Hepatocyte (in vitro differentiated cells): ENCODE results near the gene LY6G6C. TPM values are rescaled to one million over a fixed set of nuclear protein-coding genes. Genes with fewer than 3 reads are reported as not detected.

ENCODE experiments used
- DNase-seq: peaks from one replicate; pipeline ENCODE4 v3.0.0-alpha.2; 2016; ENCODE audit warnings: low spot score
- H2AFZ ChIP-seq: fragments of 200-600 bp; sonication (generic); 2 replicates; pipeline ENCODE4 v1.6.0; 2016; ENCODE audit warnings: antibody characterized with exemption, mild to moderate bottlenecking
- H3K27ac ChIP-seq: fragments of 200-600 bp; sonication (generic); 2 replicates; pipeline ENCODE4 v1.5.1; 2016; ENCODE audit warnings: mild to moderate bottlenecking
- H3K27me3 ChIP-seq: fragments of 200-600 bp; sonication (generic); 2 replicates; pipeline ENCODE4 v1.6.1; 2016
- H3K36me3 ChIP-seq: fragments of 200-600 bp; sonication (generic); replicated peaks from 2 replicates; pipeline ENCODE4 v1.5.1; 2016; ENCODE audit warnings: low read depth; ENCODE audit not compliant: insufficient read depth
- H3K4me1 ChIP-seq: fragments of 200-600 bp; sonication (generic); 2 replicates; pipeline ENCODE4 v1.5.1; 2016; ENCODE audit warnings: mild to moderate bottlenecking, moderate library complexity; ENCODE audit not compliant: insufficient read depth
- H3K4me2 ChIP-seq: fragments of 200-600 bp; sonication (generic); 2 replicates; pipeline ENCODE4 v1.6.0; 2016
- H3K4me3 ChIP-seq: fragments of 200-600 bp; sonication (generic); 2 replicates; pipeline ENCODE4 v1.5.1; 2016; ENCODE audit warnings: mild to moderate bottlenecking
- H3K79me2 ChIP-seq: fragments of 200-600 bp; sonication (generic); 2 replicates; pipeline ENCODE4 v1.6.0; 2017; ENCODE audit warnings: mild to moderate bottlenecking
- H3K9me2 ChIP-seq: fragments of 200-600 bp; sonication (generic); replicated peaks from 2 replicates; pipeline ENCODE4 v1.6.0; 2017; ENCODE audit warnings: mild to moderate bottlenecking; ENCODE audit not compliant: insufficient read depth
- H3K9me3 ChIP-seq: fragments of 200-600 bp; sonication (generic); 2 replicates; pipeline ENCODE4 v1.5.1; 2016; ENCODE audit warnings: low read depth, mild to moderate bottlenecking
- H4K20me1 ChIP-seq: fragments of 200-600 bp; sonication (generic); 2 replicates; pipeline ENCODE4 v1.6.0; 2016; ENCODE audit warnings: mild to moderate bottlenecking; ENCODE audit not compliant: insufficient read depth, poor library complexity, severe bottlenecking
- CTCF ChIP-seq: fragments of 200-600 bp; sonication (generic); IDR thresholded peaks from 2 replicates; pipeline ENCODE4 v1.5.1; 2016; ENCODE audit warnings: antibody characterized with exemption, mild to moderate bottlenecking; ENCODE audit not compliant: poor library complexity
- EZH2 ChIP-seq: fragments of 200-600 bp; sonication (generic); IDR thresholded peaks from 2 replicates; pipeline ENCODE4 v1.6.1; 2016; ENCODE audit warnings: antibody characterized with exemption, mild to moderate bottlenecking, borderline replicate concordance
- EZH2phosphoT487 ChIP-seq: fragments of 200-600 bp; sonication (generic); IDR thresholded peaks from one replicate; pipeline ENCODE4 v1.6.1; 2018; ENCODE audit warnings: antibody characterized with exemption, mild to moderate bottlenecking, low read depth, moderate library complexity; ENCODE audit not compliant: unreplicated experiment, severe bottlenecking
- WGBS: methylation state at CpG from one replicate; pipeline ENCODE4 v1.1.6; 2016; ENCODE audit warnings: low lambda C conversion rate; ENCODE audit errors: missing lambda C conversion rate; 5-methylcytosine and 5-hydroxymethylcytosine counted together
- polyA plus RNA-seq: library from polyadenylated mRNA; unstranded; fragments of >200 nt; fragmentation: Nextera tagmentation; extraction: Ambion mirVana; gene quantifications from 2 replicates; pipeline ENCODE4 v1.2.1, GENCODE V29; 2016
- total RNA-seq: library from RNA; depleted of rRNA; stranded (reverse); fragments of >200 nt; gene quantifications from 2 replicates; pipeline ENCODE4 v1.2.3, GENCODE V29; 2014

LY6G6C gene
- total and polyA plus RNA-seq, 2 experiments from 2014 or later = 0.30 TPM; not detected in 1

DNA sequence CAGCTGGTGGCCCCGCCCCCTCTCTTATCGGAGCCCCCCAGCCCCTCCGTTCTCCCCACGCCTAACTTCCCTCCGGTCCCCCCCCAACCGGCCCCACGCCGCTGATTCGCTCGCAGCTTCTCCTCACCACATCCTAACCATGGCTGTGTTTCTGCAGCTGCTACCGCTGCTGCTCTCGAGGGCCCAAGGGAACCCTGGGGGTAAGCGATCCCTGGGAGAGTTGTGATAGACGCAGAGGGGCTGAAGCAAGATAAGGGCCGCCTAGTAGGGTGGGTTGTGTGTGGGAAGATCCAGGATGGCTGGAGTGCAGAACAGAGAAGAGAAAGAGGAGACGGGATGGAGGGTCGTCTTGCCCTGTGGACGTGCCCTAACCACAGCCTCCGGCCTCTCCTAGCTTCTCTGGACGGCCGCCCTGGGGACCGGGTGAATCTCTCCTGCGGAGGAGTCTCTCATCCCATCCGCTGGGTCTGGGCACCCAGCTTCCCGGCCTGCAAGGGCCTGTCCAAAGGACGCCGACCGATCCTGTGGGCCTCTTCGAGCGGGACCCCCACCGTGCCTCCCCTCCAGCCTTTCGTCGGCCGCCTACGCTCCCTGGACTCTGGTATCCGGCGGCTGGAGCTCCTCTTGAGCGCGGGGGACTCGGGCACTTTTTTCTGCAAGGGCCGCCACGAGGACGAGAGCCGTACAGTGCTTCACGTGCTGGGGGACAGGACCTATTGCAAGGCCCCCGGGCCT, 1.9 kb upstream of the LY6G6C start, which contains the start of gene MPIG6B:
Gene MPIG6B, plus strand, starts transcription at position 129 of the 735 bp plus-strand sequence. Its CDS starts 11 bp downstream, at position 140.
- Histone ChIP-seq H3K27ac (no peak within 1 kb of the TSS), H3K4me2 (no peak within 1 kb of the TSS), H3K79me2 (peaks cover 7% of the 10 kb centered on the region), H3K4me1 (no peaks in the 10 kb centered on the region), H4K20me1 (peaks cover 6% of the 10 kb centered on the region), H3K27me3 (no peaks in the 10 kb centered on the region), H3K9me3 (no peaks in the 10 kb centered on the region), H3K4me3 (no peak within 1 kb of the TSS), H2AFZ (no peak within 1 kb of the TSS), H3K36me3 (no peaks in the 10 kb centered on the region), H3K9me2 (no peaks in the 10 kb centered on the region)
- no peak for DNase-seq
- TF ChIP-seq EZH2 (no peak), EZH2phosphoT487 (no peak), CTCF (no peak)
- WGBS = 94% methylated on average over 46 of the region's 46 CpGs

GRCh38 chr6:31722173-31722572, 627 bp upstream of the LY6G6C start:
- Histone ChIP-seq H2AFZ (no peak overlapping the region), H3K36me3 (no peaks in the 10 kb centered on the region), H3K4me2 (no peak overlapping the region), H4K20me1 (no peaks in the 10 kb centered on the region), H3K9me2 (no peaks in the 10 kb centered on the region), H3K4me3 (no peak overlapping the region), H3K4me1 (no peaks in the 10 kb centered on the region), H3K27ac (no peak overlapping the region), H3K79me2 (no peaks in the 10 kb centered on the region), H3K27me3 (no peaks in the 10 kb centered on the region), H3K9me3 (no peaks in the 10 kb centered on the region)
- WGBS = 91% methylated on average over 3 of the region's 3 CpGs
- DNase-seq = no peak
- TF ChIP-seq EZH2phosphoT487 (no peak), EZH2 (no peak), CTCF (no peak)

GRCh38 chr6:31720196-31720770, 1.3 kb downstream of the LY6G6C start:
- Histone ChIP-seq H2AFZ (no peak overlapping the region), H3K4me2 (no peak overlapping the region), H3K4me3 (no peak overlapping the region), H3K4me1 (peaks cover 4% of the 10 kb centered on the region), H3K36me3 (no peaks in the 10 kb centered on the region), H3K9me3 (no peaks in the 10 kb centered on the region), H4K20me1 (no peaks in the 10 kb centered on the region), H3K27ac (no peak overlapping the region), H3K27me3 (no peaks in the 10 kb centered on the region), H3K9me2 (no peaks in the 10 kb centered on the region), H3K79me2 (no peaks in the 10 kb centered on the region)
- WGBS = 88% methylated on average over 5 of the region's 5 CpGs
- no peak for DNase-seq
- no peak for TF ChIP-seq EZH2phosphoT487
- TF ChIP-seq CTCF = no peak
- no peak for TF ChIP-seq EZH2
